PC-9 (cell line): ENCODE results near the gene C1QC.

Source experiments
- CTCF ChIP-seq: fragments of 200-600 bp; sonication (generic); conservative IDR thresholded peaks from 2 replicates; pipeline ENCODE4 v1.6.1; 2017; ENCODE audit warnings: mixed run types, antibody characterized with exemption, mild to moderate bottlenecking, moderate library complexity
- EZH2 ChIP-seq: fragments of 200-600 bp; sonication (generic); IDR thresholded peaks from 2 replicates; pipeline ENCODE4 v1.8.0; 2017; ENCODE audit warnings: antibody characterized with exemption, low read depth

- no peak for TF ChIP-seq CTCF
- no peak for TF ChIP-seq EZH2
These were observed 28.6 kb downstream of the C1QC start for GRCh38 chr1:22671999-22672398.
